Breast epithelium (tissue), 3 donors: ENCODE data around the gene MYO5A.

Experiments used
- CTCF ChIP-seq, 3 donors: fragments of 450-650 bp; IDR thresholded peaks; one replicate each; pipeline ENCODE4 v1.5.1; 2016 to 2017; ENCODE audit warnings: antibody characterized with exemption in 3 of 3, mild to moderate bottlenecking in 3 of 3, moderate library complexity in 3 of 3
- POLR2A ChIP-seq: fragments of 450-650 bp; IDR thresholded peaks from one replicate; pipeline ENCODE4 v1.6.1; 2016; ENCODE audit warnings: antibody characterized with exemption, mild to moderate bottlenecking, moderate library complexity

GRCh38 chr15:52379395-52380106, 149.1 kb downstream of the MYO5A start:
- no peak for TF ChIP-seq POLR2A
- no peak for TF ChIP-seq CTCF (IDR thresholded peaks at IDR 0.05)
